22Rv1 (cell line): ENCODE results near the gene CCDC137.

Source experiments
- ZFX ChIP-seq: fragments of 450-650 bp; IDR thresholded peaks from 2 replicates; pipeline ENCODE4 v1.6.1; 2017; ENCODE audit warnings: antibody characterized with exemption, borderline replicate concordance
- TF ChIP-seq, protein P1 (sequence below): fragments of 450-650 bp; IDR thresholded peaks from 2 replicates; pipeline ENCODE4 v1.5.1; 2017; ENCODE audit warnings: mild to moderate bottlenecking

DNA sequence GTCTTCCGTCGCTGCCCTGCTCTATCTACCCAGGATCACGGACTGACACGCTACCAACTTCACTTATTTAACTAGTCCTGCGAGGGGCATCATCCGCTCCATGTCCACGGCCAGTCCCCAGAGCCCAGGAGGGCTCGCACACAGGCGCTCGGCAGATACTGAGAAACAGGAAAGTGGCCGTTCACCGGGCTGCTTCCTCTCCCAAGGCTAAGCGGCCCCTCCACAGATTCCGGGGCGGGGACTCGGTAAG lies 520 bp upstream of the CCDC137 start:
- TF ChIP-seq, protein P1, sequence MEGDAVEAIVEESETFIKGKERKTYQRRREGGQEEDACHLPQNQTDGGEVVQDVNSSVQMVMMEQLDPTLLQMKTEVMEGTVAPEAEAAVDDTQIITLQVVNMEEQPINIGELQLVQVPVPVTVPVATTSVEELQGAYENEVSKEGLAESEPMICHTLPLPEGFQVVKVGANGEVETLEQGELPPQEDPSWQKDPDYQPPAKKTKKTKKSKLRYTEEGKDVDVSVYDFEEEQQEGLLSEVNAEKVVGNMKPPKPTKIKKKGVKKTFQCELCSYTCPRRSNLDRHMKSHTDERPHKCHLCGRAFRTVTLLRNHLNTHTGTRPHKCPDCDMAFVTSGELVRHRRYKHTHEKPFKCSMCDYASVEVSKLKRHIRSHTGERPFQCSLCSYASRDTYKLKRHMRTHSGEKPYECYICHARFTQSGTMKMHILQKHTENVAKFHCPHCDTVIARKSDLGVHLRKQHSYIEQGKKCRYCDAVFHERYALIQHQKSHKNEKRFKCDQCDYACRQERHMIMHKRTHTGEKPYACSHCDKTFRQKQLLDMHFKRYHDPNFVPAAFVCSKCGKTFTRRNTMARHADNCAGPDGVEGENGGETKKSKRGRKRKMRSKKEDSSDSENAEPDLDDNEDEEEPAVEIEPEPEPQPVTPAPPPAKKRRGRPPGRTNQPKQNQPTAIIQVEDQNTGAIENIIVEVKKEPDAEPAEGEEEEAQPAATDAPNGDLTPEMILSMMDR = no peak
- TF ChIP-seq ZFX = no peak
